Neural cell (in vitro differentiated cells): Measurements from ENCODE around the gene NFASC. TPM values are rescaled to one million over a fixed set of nuclear protein-coding genes. Genes with fewer than 3 reads are reported as not detected.

Experiments used
- H2AFZ ChIP-seq: fragments of 200-600, 300-800 bp; sonication (generic), shearing (Covaris generic); 2 replicates; pipeline ENCODE4 v1.6.0; 2014; ENCODE audit warnings: low read depth, mild to moderate bottlenecking, antibody characterized with exemption, low read length, moderate library complexity
- H3F3A ChIP-seq: fragments of 200-600 bp; shearing (Covaris generic); 2 replicates; pipeline ENCODE4 v1.6.1; 2016; ENCODE audit warnings: mild to moderate bottlenecking, moderate library complexity, mixed read lengths, antibody characterized with exemption, low read length; ENCODE audit not compliant: insufficient read depth, poor library complexity, severe bottlenecking
- H3K27ac ChIP-seq: fragments of 200-600, 300-800 bp; sonication (generic), shearing (Covaris generic); 2 replicates; pipeline ENCODE4 v1.5.1; 2014; ENCODE audit warnings: mild to moderate bottlenecking, low read length, moderate library complexity
- H3K27me3 ChIP-seq: fragments of 300-800, 200-600 bp; sonication (generic), shearing (Covaris generic); 2 replicates; pipeline ENCODE4 v1.6.0; 2014; ENCODE audit warnings: mild to moderate bottlenecking, low read depth, low read length, moderate library complexity; ENCODE audit not compliant: insufficient read depth
- H3K36me3 ChIP-seq: fragments of 300-800, 200-600 bp; sonication (generic), shearing (Covaris generic); 2 replicates; pipeline ENCODE4 v1.5.1; 2014; ENCODE audit warnings: mild to moderate bottlenecking, antibody characterized with exemption, low read length, moderate library complexity; ENCODE audit not compliant: insufficient read depth
- H3K4me2 ChIP-seq: fragments of 300-800, 200-600 bp; sonication (generic), shearing (Covaris generic); 2 replicates; pipeline ENCODE4 v1.6.0; 2014; ENCODE audit warnings: mild to moderate bottlenecking, low read length
- H3K4me3 ChIP-seq: fragments of 300-800, 200-600 bp; sonication (generic), shearing (Covaris generic); 2 replicates; pipeline ENCODE4 v1.5.1; 2014; ENCODE audit warnings: mild to moderate bottlenecking, low read length, moderate library complexity
- H3K79me2 ChIP-seq: fragments of 200-600 bp; shearing (Covaris generic); replicated peaks from 2 replicates; pipeline ENCODE4 v1.6.0; 2014; ENCODE audit warnings: mild to moderate bottlenecking, low read length, moderate library complexity; ENCODE audit not compliant: insufficient read depth
- H3K9ac ChIP-seq: fragments of 300-800, 200-600 bp; sonication (generic), shearing (Covaris generic); 2 replicates; pipeline ENCODE4 v1.6.1; 2016; ENCODE audit warnings: mild to moderate bottlenecking, low read length, mixed read lengths
- H3K9me2 ChIP-seq: fragments of 200-600 bp; shearing (Covaris generic); 2 replicates; pipeline ENCODE4 v1.6.1; 2016; ENCODE audit warnings: mild to moderate bottlenecking, low read length, mixed read lengths; ENCODE audit not compliant: insufficient read depth
- H3K9me3 ChIP-seq: fragments of 200-600, 300-800 bp; sonication (generic), shearing (Covaris generic); 2 replicates; pipeline ENCODE4 v1.6.1; 2016; ENCODE audit warnings: mild to moderate bottlenecking, mixed run types, low read length, moderate library complexity, mixed read lengths
- H4K20me1 ChIP-seq: fragments of 200-600 bp; shearing (Covaris generic); 2 replicates; pipeline ENCODE4 v1.6.1; 2016; ENCODE audit warnings: mild to moderate bottlenecking, mixed run types; ENCODE audit not compliant: insufficient read depth
- CTCF ChIP-seq: fragments of 450-650 bp; IDR thresholded peaks from 2 replicates; pipeline ENCODE4 v1.5.1; 2014; ENCODE audit warnings: antibody characterized with exemption, mild to moderate bottlenecking, moderate library complexity; ENCODE audit not compliant: poor library complexity, severe bottlenecking
- EP300 ChIP-seq: fragments of 450-650 bp; conservative IDR thresholded peaks from 2 replicates; pipeline ENCODE4 v1.6.1; 2014; ENCODE audit warnings: antibody characterized with exemption, mild to moderate bottlenecking, moderate library complexity; ENCODE audit not compliant: poor library complexity, severe bottlenecking
- EZH2 ChIP-seq: fragments of 200-600, 300-800 bp; shearing (Covaris generic), sonication (generic); IDR thresholded peaks from 2 replicates; pipeline ENCODE4 v1.6.1; 2014; ENCODE audit warnings: antibody characterized with exemption, low read length, borderline replicate concordance, mild to moderate bottlenecking; ENCODE audit not compliant: insufficient read depth, poor library complexity, severe bottlenecking
- MXI1 ChIP-seq: fragments of 450-650 bp; conservative IDR thresholded peaks from 2 replicates; pipeline ENCODE4 v1.6.1; 2014; ENCODE audit warnings: antibody characterized with exemption, mild to moderate bottlenecking; ENCODE audit not compliant: poor library complexity, severe bottlenecking
- POLR2AphosphoS5 ChIP-seq: IDR thresholded peaks from 2 replicates; pipeline ENCODE4 v1.6.1; 2012
- RAD21 ChIP-seq: fragments of 450-650 bp; conservative IDR thresholded peaks from 2 replicates; pipeline ENCODE4 v1.6.1; 2014; ENCODE audit warnings: antibody characterized with exemption, mild to moderate bottlenecking, moderate library complexity
- REST ChIP-seq: IDR thresholded peaks from 2 replicates; pipeline ENCODE4 v1.6.1; 2012; ENCODE audit warnings: borderline replicate concordance
- SMC3 ChIP-seq: fragments of 450-650 bp; conservative IDR thresholded peaks from 2 replicates; pipeline ENCODE4 v1.6.1; 2014; ENCODE audit warnings: antibody characterized with exemption, mild to moderate bottlenecking, moderate library complexity; ENCODE audit not compliant: poor library complexity
- TAF1 ChIP-seq: IDR thresholded peaks from 2 replicates; pipeline ENCODE4 v1.6.1; 2012; ENCODE audit warnings: low read depth
- polyA plus RNA-seq: library from polyadenylated mRNA; depleted of rRNA; stranded (reverse); fragments of >200 nt; gene quantifications from 2 replicates; pipeline ENCODE4 v1.2.3, GENCODE V29; 2014

The NFASC gene
- polyA plus RNA-seq, 1 donor from 2014 or later = 23.9 TPM

GRCh38 chr1:204947338-204947737 is 76.7 kb downstream of the NFASC start:
- H3K9me2 ChIP-seq = no peaks in the 10 kb centered on the region
- peaks cover 6% of the 10 kb centered on the region for H3K36me3 ChIP-seq
- no peaks in the 10 kb centered on the region for H3K79me2 ChIP-seq
- no peaks in the 10 kb centered on the region for H3K9me3 ChIP-seq
- no peak overlapping the region for H2AFZ ChIP-seq
- TF ChIP-seq EP300 = no peak
- TF ChIP-seq MXI1 = no peak
- TF ChIP-seq REST = no peak
- TF ChIP-seq EZH2 = no peak
- no peak for TF ChIP-seq POLR2AphosphoS5
- TF ChIP-seq SMC3 = no peak
- no peak for TF ChIP-seq CTCF
- no peak for TF ChIP-seq TAF1
- TF ChIP-seq RAD21 = no peak
- H3K27ac ChIP-seq = peak overlapping the region; percentile 89
- no peaks in the 10 kb centered on the region for H3K27me3 ChIP-seq
- no peak overlapping the region for H3K9ac ChIP-seq
- no peak overlapping the region for H3K4me3 ChIP-seq
- no peaks in the 10 kb centered on the region for H4K20me1 ChIP-seq
- H3K4me2 ChIP-seq = no peak overlapping the region
- H3F3A ChIP-seq = no peaks in the 10 kb centered on the region

GRCh38 chr1:204947747-204948146 is 77.1 kb downstream of the NFASC start:
- Histone ChIP-seq H3K9ac (no peak overlapping the region), H3F3A (no peaks in the 10 kb centered on the region), H2AFZ (no peak overlapping the region), H3K4me2 (no peak overlapping the region), H3K27ac (no peak overlapping the region), H3K27me3 (no peaks in the 10 kb centered on the region), H3K9me3 (no peaks in the 10 kb centered on the region), H3K36me3 (peaks cover 7% of the 10 kb centered on the region), H3K4me3 (no peak overlapping the region), H4K20me1 (no peaks in the 10 kb centered on the region), H3K79me2 (no peaks in the 10 kb centered on the region), H3K9me2 (no peaks in the 10 kb centered on the region)
- TF ChIP-seq EP300 = no peak
- no peak for TF ChIP-seq REST
- no peak for TF ChIP-seq SMC3
- TF ChIP-seq POLR2AphosphoS5 = no peak
- no peak for TF ChIP-seq TAF1
- TF ChIP-seq CTCF = no peak
- no peak for TF ChIP-seq MXI1
- no peak for TF ChIP-seq RAD21
- no peak for TF ChIP-seq EZH2
